K562 (cell line): ENCODE results near the gene SCUBE1. TPM values are rescaled to one million over a fixed set of nuclear protein-coding genes. Genes with fewer than 3 reads are reported as not detected.

Experiments used
- ATAC-seq: fragments of 200-7000 bp; cut with Tn5 transposase; 3 replicates; pipeline ENCODE4 v1.9.1; 2020; ENCODE audit warnings: moderate library complexity
- BruUV-seq: library from RNA; stranded (reverse); fragments of 400-500 nt; replicated peaks from 2 replicates; lab custom pipeline; 2021; lab: Mats Ljungman, UMichigan
- CTCF ChIA-PET: fragments of 300-600 bp; formaldehyde crosslinking; extraction: SDS; loops from one replicate; lab custom pipeline; 2021; ENCODE audit warnings: low intra/inter-chr PET ratio; lab: Yijun Ruan, JAX
- POLR2A ChIA-PET: fragments of 300-600, 350-650 bp; sonication (Branson Sonifier 250); formaldehyde crosslinking; extraction: SDS; loops from one replicate; lab custom pipeline; 2021; ENCODE audit warnings: antibody characterized with exemption, inconsistent platforms; lab: Yijun Ruan, JAX
- DNase-seq, 4 experiments: peaks; one replicate each; pipeline versions ENCODE4 v3.0.0 to v3.0.0-alpha.2; 2011 to 2018; ENCODE audit warnings: low spot score in 3 of 4, mixed read lengths in 3 of 4; ENCODE audit errors: extremely low read depth in 1 of 4
- FAIRE-seq: peaks from 2 replicates; lab custom pipeline; 2011; peaks lifted over from hg19 to GRCh38; lab: Jason Lieb, UNC
- H2AFZ ChIP-seq: 2 replicates; pipeline ENCODE4 v1.6.0; 2011; ENCODE audit warnings: low read depth, low read length, control low read depth, inconsistent platforms
- H3K27ac ChIP-seq: fragments of 200-600 bp; 3 replicates; pipeline ENCODE4 v1.8.0; 2011; ENCODE audit warnings: low read depth, mild to moderate bottlenecking, control low read depth, inconsistent platforms, low read length, moderate library complexity, mixed read lengths; ENCODE audit errors: extremely low read depth
- H3K27me3 ChIP-seq, 2 experiments: fragments of 300-600 bp in 1 of 2; 2 replicates in 1 of 2; 3 replicates in 1 of 2; pipeline versions ENCODE4 v1.6.0 to v1.8.0; 2011; ENCODE audit warnings: inconsistent platforms in 2 of 2, low read length in 2 of 2, mild to moderate bottlenecking in 1 of 2, mixed read lengths in 1 of 2, moderate library complexity in 1 of 2; ENCODE audit not compliant: control insufficient read depth in 2 of 2, insufficient read depth in 2 of 2
- H3K36me3 ChIP-seq: fragments of 300-600 bp; 3 replicates; pipeline ENCODE4 v1.8.0; 2011; ENCODE audit warnings: mild to moderate bottlenecking, low read length, inconsistent platforms; ENCODE audit not compliant: control insufficient read depth, insufficient read depth
- H3K4me1 ChIP-seq, 2 experiments: fragments of 200-600 bp in 1 of 2; replicated peaks in 1 of 2; 2 replicates in 1 of 2; 3 replicates in 1 of 2; pipeline versions ENCODE4 v1.5.1 to v1.8.0; 2011; ENCODE audit warnings: inconsistent platforms in 2 of 2, low read length in 2 of 2, mild to moderate bottlenecking in 1 of 2, mixed read lengths in 1 of 2, moderate library complexity in 1 of 2; ENCODE audit not compliant: control insufficient read depth in 2 of 2, insufficient read depth in 2 of 2
- H3K4me2 ChIP-seq: 2 replicates; pipeline ENCODE4 v1.6.1; 2011; ENCODE audit warnings: low read length, control low read depth, inconsistent platforms, mixed read lengths; ENCODE audit not compliant: insufficient read depth
- H3K4me3 ChIP-seq: fragments of 200-600 bp; sonication (generic), shearing (Covaris generic); 2 replicates; pipeline ENCODE4 v1.5.1; 2016; ENCODE audit warnings: control low read depth, inconsistent platforms
- H3K79me2 ChIP-seq: fragments of 200-600 bp; 3 replicates; pipeline ENCODE4 v1.8.0; 2011; ENCODE audit warnings: low read length, inconsistent platforms; ENCODE audit not compliant: control insufficient read depth, insufficient read depth
- H3K9ac ChIP-seq, 2 experiments: 2 replicates each; pipeline versions ENCODE4 v1.6.0 to v1.6.1; 2011; ENCODE audit warnings: low read depth in 2 of 2, low read length in 2 of 2, control low read depth in 1 of 2, inconsistent platforms in 1 of 2, mild to moderate bottlenecking in 1 of 2, mixed read lengths in 1 of 2; ENCODE audit not compliant: insufficient read depth in 1 of 2
- H3K9me1 ChIP-seq: one replicate; pipeline ENCODE4 v1.6.0; 2011; ENCODE audit warnings: inconsistent platforms, mild to moderate bottlenecking, low read length, moderate library complexity; ENCODE audit not compliant: control insufficient read depth, insufficient read depth
- H3K9me3 ChIP-seq: replicated peaks from 2 replicates; pipeline ENCODE4 v1.5.1; 2011; ENCODE audit warnings: low read depth, low read length, inconsistent platforms; ENCODE audit not compliant: control insufficient read depth, insufficient read depth
- H4K20me1 ChIP-seq: replicated peaks from 2 replicates; pipeline ENCODE4 v1.6.1; 2011; ENCODE audit warnings: low read length, inconsistent platforms, mixed read lengths; ENCODE audit not compliant: control insufficient read depth, insufficient read depth
- CBX3 ChIP-seq, 2 experiments: IDR thresholded peaks; 1 replicate in 1 of 2; 2 replicates in 1 of 2; pipeline ENCODE4 v1.6.1; 2012; ENCODE audit warnings: inconsistent platforms in 2 of 2, low read length in 2 of 2, borderline replicate concordance in 1 of 2, control low read depth in 1 of 2
- FOXK2 ChIP-seq, 2 experiments: fragments of 450-650 bp; IDR thresholded peaks in 1 of 2; conservative IDR thresholded peaks in 1 of 2; 2 replicates each; pipeline ENCODE4 v1.6.1; 2016; ENCODE audit warnings: low read depth in 2 of 2, mild to moderate bottlenecking in 1 of 2
- HOMEZ ChIP-seq: fragments of 250-450 bp; sonication (Bioruptor Pico); IDR thresholded peaks from 2 replicates; pipeline ENCODE4 v1.4.0; 2020; ENCODE audit warnings: mild to moderate bottlenecking, moderate library complexity
- MTA1 ChIP-seq: fragments of 450-650 bp; IDR thresholded peaks from 2 replicates; pipeline ENCODE4 v1.6.1; 2017; ENCODE audit warnings: borderline replicate concordance
- OTX1 ChIP-seq: fragments of 450-650 bp; formaldehyde crosslinking; IDR thresholded peaks from 2 replicates; pipeline ENCODE4 v1.4.0; 2022; ENCODE audit warnings: mild to moderate bottlenecking
- ZFP1 ChIP-seq: fragments of 450-650 bp; formaldehyde crosslinking; IDR thresholded peaks from 2 replicates; pipeline ENCODE4 v1.4.0; 2020; ENCODE audit warnings: mild to moderate bottlenecking, mixed read lengths
- ZFX ChIP-seq: sonication (generic); formaldehyde crosslinking; IDR thresholded peaks from 2 replicates; pipeline ENCODE4 v1.8.0; 2022; ENCODE audit warnings: mild to moderate bottlenecking, missing genetic modification reagents, moderate library complexity
- WGBS: fragments of 100-300 bp; shearing (Covaris generic); methylation state at CpG from one replicate; pipeline ENCODE4 v1.1.6; 2016; ENCODE audit warnings: low coverage, mixed read lengths; ENCODE audit not compliant: insufficient coverage; ENCODE audit errors: missing lambda C conversion rate; 5-methylcytosine and 5-hydroxymethylcytosine counted together
- in situ Hi-C: fragments of 300-500 bp; cut with MboI; formaldehyde crosslinking; loops from 4 replicates; pipeline ENCODE4 v1.15.0; 2018; ENCODE audit warnings: inconsistent platforms, mixed read lengths
- intact Hi-C: fragments of 100-400 bp; cut with micrococcal nuclease; formaldehyde crosslinking; loops from 2 replicates; pipeline ENCODE4 v1.14.2; 2022
- polyA plus RNA-seq, 8 experiments: library from polyadenylated mRNA; depleted of rRNA in 4 of 8; stranded (reverse) in 5 of 8; unstranded in 3 of 8; fragments of >200 nt; fragmentation: Nextera tagmentation in 2 of 8; fragmentation: Illumina TruSeq in 1 of 8; extraction: Ambion mirVana in 2 of 8; extraction: Trizol in 1 of 8; gene quantifications; 2 replicates each; pipeline versions ENCODE4 v1.2.1 to v1.2.3, GENCODE V29; 2011 to 2014; ENCODE audit warnings: inconsistent platforms in 1 of 8, missing spikeins in 1 of 8
- total RNA-seq, 7 experiments: library from RNA; depleted of rRNA in 6 of 7; stranded (reverse); fragments of >200 nt in 6 of 7; fragmentation: Illumina TruSeq in 2 of 7; extraction: Trizol in 2 of 7; gene quantifications; 2 replicates each; pipeline versions ENCODE4 v1.2.1 to v1.2.3, GENCODE V29; 2011 to 2021; ENCODE audit warnings: low replicate concordance in 1 of 7
- TF ChIP-seq, protein P1 (sequence below): fragments of 450-650 bp; IDR thresholded peaks from 2 replicates; pipeline ENCODE4 v1.6.1; 2016; ENCODE audit warnings: antibody characterized with exemption
- TF ChIP-seq, protein P2 (sequence below): sonication (generic); formaldehyde crosslinking; IDR thresholded peaks from 2 replicates; pipeline ENCODE4 v1.8.0; 2023; ENCODE audit warnings: missing genetic modification reagents, mild to moderate bottlenecking, borderline replicate concordance
- TF ChIP-seq, protein P3 (sequence below): fragments of 450-650 bp; IDR thresholded peaks from 2 replicates; pipeline ENCODE4 v1.6.1; 2016; ENCODE audit warnings: low read depth, mild to moderate bottlenecking, moderate library complexity

SCUBE1 gene
- total and polyA plus RNA-seq, 9 of the 15 experiments (the other 6 are each of a cell fraction or from before 2014, with no cell fraction given): 0.03 to 0.47 (median 0.29) TPM; not detected in 6

GRCh38 chr22:43338766-43339345 is 4.3 kb downstream of the SCUBE1 start (continued):
- TF ChIP-seq FOXK2 (conservative IDR thresholded peaks at IDR 0.05 in 1 of 2, IDR thresholded peaks at IDR 0.05 in 1 of 2; ENCODE audit: low read depth in 2 of 2): no peak
- TF ChIP-seq CBX3 (IDR thresholded peaks at IDR 0.05; ENCODE audit: borderline replicate concordance in 1 of 2, low read length in 2 of 2): no peak
- no peak for TF ChIP-seq MTA1
- TF ChIP-seq ZFX (CRISPR knock-in tag): no peak
- TF ChIP-seq, protein P1, sequence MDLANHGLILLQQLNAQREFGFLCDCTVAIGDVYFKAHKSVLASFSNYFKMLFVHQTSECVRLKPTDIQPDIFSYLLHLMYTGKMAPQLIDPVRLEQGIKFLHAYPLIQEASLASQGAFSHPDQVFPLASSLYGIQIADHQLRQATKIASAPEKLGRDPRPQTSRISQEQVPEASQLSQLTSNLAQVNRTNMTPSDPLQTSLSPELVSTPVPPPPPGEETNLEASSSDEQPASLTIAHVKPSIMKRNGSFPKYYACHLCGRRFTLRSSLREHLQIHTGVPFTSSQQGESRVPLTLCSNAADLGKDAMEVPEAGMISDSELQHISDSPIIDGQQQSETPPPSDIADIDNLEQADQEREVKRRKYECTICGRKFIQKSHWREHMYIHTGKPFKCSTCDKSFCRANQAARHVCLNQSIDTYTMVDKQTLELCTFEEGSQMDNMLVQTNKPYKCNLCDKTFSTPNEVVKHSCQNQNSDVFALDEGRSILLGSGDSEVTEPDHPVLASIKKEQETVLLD: no peak

DNA sequence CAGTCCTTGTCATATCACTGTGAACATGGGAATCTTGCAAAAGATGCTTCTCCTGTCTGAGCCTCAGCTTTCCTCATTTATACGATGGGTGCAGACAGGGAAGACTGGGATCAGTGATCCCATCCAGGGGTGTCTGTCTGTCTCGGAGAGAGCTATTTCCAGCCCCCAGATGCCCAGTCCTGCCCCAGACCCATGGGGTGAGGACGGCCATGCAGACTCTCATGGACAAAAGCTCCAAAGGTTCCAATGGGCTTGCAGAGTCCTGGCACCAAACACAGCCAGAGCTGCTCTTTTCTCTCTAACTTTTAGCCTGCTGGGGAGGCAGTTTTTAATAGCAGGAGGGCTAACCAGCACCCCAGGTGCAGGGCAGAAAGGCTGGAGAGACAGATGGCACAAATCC is 5.2 kb downstream of the SCUBE1 start:
- Histone ChIP-seq H3K27me3 (peaks cover 0 to 17% of the 10 kb centered on the region in 2 experiments; a peak in 2 of 5 replicates), H3K9me3 (no peaks in the 10 kb centered on the region), H2AFZ (no peak overlapping the region), H3K4me1 (peaks cover 0 to under 1% of the 10 kb centered on the region in 2 experiments; a peak in 2 of 5 replicates), H4K20me1 (no peaks in the 10 kb centered on the region; the same call in 1 of the 2 replicates), H3K4me2 (no peak overlapping the region), H3K4me3 (no peak overlapping the region), H3K79me2 (no peaks in the 10 kb centered on the region), H3K36me3 (no peaks in the 10 kb centered on the region), H3K9ac (no peak overlapping the region), H3K9me1 (no peaks in the 10 kb centered on the region), H3K27ac (no peak overlapping the region)
- ChIA-PET CTCF (no interaction called here), POLR2A (interaction anchor here (0.5 to 0.6 kb wide), 2 partner anchors 42 to 893 kb away, joined by 4 read pairs; no protein-coding TSS in a partner anchor)
- no peak for FAIRE-seq
- intact Hi-C loops (no loop called here), in situ Hi-C loops (no loop called here)
- no peak for DNase-seq
- ATAC-seq: no peak
- no TSS peak for BruUV-seq
- WGBS: 0% methylated on average over 3 of the region's 3 CpGs
- TF ChIP-seq OTX1 (CRISPR knock-in tag) (no peak), ZFP1 (CRISPR knock-in tag) (no peak), HOMEZ (no peak)
- TF ChIP-seq, protein P2, sequence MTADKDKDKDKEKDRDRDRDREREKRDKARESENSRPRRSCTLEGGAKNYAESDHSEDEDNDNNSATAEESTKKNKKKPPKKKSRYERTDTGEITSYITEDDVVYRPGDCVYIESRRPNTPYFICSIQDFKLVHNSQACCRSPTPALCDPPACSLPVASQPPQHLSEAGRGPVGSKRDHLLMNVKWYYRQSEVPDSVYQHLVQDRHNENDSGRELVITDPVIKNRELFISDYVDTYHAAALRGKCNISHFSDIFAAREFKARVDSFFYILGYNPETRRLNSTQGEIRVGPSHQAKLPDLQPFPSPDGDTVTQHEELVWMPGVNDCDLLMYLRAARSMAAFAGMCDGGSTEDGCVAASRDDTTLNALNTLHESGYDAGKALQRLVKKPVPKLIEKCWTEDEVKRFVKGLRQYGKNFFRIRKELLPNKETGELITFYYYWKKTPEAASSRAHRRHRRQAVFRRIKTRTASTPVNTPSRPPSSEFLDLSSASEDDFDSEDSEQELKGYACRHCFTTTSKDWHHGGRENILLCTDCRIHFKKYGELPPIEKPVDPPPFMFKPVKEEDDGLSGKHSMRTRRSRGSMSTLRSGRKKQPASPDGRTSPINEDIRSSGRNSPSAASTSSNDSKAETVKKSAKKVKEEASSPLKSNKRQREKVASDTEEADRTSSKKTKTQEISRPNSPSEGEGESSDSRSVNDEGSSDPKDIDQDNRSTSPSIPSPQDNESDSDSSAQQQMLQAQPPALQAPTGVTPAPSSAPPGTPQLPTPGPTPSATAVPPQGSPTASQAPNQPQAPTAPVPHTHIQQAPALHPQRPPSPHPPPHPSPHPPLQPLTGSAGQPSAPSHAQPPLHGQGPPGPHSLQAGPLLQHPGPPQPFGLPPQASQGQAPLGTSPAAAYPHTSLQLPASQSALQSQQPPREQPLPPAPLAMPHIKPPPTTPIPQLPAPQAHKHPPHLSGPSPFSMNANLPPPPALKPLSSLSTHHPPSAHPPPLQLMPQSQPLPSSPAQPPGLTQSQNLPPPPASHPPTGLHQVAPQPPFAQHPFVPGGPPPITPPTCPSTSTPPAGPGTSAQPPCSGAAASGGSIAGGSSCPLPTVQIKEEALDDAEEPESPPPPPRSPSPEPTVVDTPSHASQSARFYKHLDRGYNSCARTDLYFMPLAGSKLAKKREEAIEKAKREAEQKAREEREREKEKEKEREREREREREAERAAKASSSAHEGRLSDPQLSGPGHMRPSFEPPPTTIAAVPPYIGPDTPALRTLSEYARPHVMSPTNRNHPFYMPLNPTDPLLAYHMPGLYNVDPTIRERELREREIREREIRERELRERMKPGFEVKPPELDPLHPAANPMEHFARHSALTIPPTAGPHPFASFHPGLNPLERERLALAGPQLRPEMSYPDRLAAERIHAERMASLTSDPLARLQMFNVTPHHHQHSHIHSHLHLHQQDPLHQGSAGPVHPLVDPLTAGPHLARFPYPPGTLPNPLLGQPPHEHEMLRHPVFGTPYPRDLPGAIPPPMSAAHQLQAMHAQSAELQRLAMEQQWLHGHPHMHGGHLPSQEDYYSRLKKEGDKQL (CRISPR knock-in tag): no peak
- TF ChIP-seq, protein P3, sequence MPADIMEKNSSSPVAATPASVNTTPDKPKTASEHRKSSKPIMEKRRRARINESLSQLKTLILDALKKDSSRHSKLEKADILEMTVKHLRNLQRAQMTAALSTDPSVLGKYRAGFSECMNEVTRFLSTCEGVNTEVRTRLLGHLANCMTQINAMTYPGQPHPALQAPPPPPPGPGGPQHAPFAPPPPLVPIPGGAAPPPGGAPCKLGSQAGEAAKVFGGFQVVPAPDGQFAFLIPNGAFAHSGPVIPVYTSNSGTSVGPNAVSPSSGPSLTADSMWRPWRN: no peak
